Stimulated activated CD8-positive, alpha-beta memory T cell treated with anti-CD3 and anti-CD28 coated beads, Interleukin-15, amount 100 ng/mL, for 1 hour (primary cell): ENCODE data around the gene GRK6.
A peak's percentile ranks its signal among the peaks of the same experiment; 100 is the strongest.

Source experiments
- DNase-seq: peaks from one replicate; pipeline ENCODE4 v3.0.0-alpha.2; 2020; ENCODE audit warnings: low read depth

GRK6 gene

DNA sequence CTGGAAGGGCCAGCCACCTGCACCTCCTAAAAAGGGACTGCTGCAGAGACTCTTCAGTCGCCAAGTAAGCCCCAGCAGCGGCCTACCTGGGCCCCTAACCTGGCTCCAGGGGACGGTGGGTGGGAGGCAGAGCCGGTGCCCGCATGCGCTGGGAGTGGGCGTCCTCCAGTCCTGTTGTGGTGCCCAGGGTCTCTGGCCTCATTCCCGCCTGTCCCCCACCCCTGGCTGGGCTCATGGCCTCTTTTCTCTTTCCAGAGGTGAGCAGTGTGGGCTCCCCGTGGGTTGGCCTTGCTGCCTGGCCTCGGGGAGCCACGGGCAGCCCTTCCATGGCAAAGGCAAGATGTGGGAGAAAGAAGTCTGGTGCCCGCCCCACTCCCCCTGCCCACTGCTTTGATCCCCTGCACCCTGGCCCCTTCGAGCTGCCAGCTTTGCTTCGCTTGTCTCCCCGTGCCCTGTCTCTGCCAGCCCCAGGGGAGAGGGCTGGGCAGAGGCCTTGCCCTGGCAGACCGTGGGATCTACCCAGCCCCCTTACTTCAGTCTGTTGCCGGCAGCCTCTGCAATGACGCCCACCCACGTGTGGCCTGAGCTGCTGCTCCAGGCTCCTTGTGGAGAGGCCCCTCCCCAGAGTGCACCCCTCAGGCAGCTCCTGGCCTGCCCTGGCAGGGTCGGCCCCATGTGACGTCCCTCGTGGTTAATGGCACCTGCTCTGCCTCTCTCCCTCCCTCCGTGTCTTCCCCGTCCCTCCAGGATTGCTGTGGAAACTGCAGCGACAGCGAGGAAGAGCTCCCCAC lies 14.7 kb downstream of the GRK6 start:
- no peak for DNase-seq

GRCh38 chr5:177442066-177442826 lies 15.8 kb downstream of the GRK6 start:
- DNase-seq = no peak

GRCh38 chr5:177443144-177443983 lies 16.9 kb downstream of the GRK6 start:
- no peak for DNase-seq

- no peak for DNase-seq
Observed at GRCh38 chr5:177444106-177445051, 17.9 kb downstream of the GRK6 start.

DNA sequence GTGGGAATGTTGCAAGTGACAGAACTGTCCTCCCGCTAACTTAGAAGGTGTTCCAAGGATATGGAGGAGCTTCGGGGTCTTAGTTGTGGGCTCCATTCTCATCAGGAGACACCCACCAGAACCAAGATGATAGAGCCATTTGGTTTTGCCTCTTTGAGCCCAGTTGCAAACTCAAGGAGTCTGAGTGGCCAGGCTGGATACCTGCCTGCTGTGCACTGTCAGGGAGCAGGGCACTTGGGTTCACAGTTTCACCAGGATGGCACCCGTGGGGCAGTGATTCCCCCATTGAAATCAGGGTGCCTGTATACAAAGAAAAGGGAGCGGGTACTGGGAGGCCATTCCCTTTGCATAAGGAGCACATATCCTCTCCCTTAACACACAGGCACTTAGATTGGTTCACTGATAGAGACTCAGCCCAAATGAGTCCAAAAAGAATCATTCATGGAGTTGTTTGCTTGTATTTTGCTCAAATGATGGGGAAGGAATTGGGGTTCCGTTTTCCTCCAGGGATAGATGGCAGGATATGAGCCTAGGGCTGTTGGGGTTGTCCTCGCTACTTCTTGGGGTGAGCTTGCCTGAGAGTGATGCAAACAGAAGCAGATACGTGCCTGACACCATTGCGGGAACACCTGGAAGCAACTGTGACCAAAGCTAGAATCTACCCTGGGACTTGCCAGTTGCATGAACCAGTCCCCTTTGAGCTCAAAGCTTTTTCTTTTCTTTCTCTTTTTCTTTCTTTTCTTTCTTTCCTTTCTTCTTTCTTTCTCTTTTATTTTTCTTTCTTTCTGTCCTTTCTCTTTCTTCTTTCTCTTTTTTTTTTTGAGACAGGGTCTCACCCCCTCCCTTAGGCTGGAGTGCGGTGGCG lies 18.8 kb downstream of the GRK6 start:
- DNase-seq = no peak

GRCh38 chr5:177445917-177446199 lies 19.4 kb downstream of the GRK6 start:
- no peak for DNase-seq

DNA sequence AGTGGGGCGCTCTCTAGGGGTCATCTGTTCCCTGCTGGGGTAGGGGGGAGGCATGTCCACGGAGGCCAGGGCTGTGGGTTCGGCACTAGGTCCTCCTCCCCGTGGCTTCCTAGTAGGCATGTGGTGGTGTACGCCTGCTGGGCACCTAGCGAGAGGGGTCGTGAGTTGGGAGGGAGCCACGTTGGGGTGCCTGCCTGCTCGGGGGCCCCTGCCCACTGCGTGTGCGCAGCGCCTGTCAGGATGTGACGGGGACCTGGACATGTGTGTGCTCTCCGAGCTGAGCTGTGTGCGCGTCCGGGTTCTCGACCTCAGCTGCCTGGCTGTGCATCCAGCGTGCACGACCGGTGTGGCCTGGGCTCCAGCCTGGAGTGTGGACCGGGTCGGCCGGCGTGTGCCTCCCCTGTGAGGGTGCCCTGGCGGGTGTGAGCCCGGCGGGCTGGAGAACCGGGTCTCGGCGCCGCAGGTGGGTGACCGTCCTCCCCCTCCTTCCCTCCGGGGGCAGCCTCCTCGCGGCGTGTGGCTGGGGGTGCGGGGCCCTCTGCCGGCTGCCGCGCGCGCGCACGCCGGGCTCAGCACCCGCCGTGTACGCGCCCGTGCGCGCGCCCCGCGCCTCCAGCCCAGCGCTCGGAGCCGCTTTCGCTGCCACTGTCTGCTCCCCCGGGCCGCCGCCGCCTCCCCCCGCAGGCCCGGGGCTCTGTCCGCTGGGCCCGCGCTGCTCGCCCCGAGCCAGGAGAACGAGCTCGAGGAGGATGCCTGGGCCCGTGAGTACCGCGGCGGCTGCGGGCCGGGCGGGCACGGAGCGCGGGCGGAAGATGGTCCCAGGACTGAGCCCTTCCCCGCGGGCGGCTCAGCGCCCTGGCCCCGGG lies 20.0 kb downstream of the GRK6 start, which contains the start of gene PRR7:
Gene PRR7 (plus strand): TSS at position 615 of the 866 bp plus-strand sequence. CDS start 8,254 bp downstream, outside the sequence.
- DNase-seq = peak; percentile 44

- peak; percentile 38 for DNase-seq
Observed at GRCh38 chr5:177447066-177447610, 20.7 kb downstream of the GRK6 start.

DNA sequence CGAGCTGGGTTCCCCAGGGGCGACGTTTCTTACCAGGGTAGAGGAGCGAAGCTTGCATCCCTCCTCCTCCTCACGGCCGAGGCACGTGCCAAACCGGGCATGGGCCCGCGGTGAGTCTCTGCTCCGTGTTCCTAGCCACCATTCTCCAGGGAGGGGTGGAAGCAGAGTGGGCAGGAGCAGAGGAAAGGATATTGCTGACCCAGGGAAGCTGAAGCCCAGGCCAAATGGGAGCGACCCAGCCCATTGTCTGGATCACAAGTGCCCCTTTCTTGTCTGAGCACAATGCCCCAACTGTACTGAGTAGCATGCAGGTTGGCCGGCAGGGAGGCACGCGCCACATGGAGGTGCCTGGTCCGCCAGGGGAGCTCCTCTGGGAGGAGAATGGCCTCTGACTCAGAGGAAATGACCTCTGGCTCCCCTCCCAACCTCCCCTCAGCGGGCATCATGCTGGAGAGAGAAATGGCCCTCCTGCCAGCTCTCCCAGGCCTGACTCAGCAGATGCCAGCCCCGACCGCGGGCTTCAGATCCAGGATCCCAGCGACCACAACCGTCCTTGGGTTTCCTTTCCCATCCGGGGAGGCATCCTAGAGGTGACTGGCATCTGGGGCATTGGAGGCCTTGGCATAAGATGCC lies 21.3 kb downstream of the GRK6 start:
- no peak for DNase-seq

DNA sequence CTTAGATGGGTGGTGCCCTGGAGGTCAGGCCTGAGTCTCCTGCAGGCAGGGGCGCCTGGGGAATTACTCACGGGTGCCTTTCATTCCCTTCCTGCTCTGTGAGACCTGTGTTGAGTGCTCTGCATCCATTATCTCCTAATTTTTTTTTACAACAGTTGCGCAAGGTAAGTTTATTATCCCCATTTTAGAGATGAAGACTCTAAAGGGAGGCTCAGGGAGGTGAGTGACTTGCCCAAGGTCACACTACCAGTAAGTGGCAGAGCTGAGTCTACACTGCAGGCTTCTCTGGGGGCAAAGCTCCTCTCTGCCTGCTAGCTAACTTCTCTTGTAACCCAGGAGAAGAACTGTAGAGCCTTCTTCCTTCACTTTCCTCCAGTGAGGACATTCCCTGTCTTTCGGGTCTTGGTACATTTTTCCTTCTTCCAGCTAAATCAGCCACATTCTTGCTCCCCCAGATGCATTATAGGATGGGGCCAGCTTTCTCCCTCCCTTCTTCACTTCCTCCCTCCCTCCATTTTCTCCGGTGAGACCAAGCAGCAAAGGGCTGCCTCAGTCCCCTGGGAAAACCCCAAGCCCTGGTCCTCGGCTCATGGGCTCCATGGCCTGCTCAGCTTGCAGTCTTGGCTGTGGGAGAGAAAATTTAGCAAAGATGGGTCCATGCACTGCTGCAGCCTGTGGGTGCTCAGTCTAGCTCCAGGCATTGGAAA lies 21.9 kb downstream of the GRK6 start:
- no peak for DNase-seq

GRCh38 chr5:177449140-177450061 lies 22.9 kb downstream of the GRK6 start:
- no peak for DNase-seq

- no peak for DNase-seq
Observed at GRCh38 chr5:177450667-177451424, 24.4 kb downstream of the GRK6 start.

- no peak for DNase-seq
Observed at GRCh38 chr5:177452688-177453638, 26.5 kb downstream of the GRK6 start.

- no peak for DNase-seq
Observed at GRCh38 chr5:177453852-177454396, 27.4 kb downstream of the GRK6 start.
